ENCODE measurements around the gene PARP15.

Gene PARP15

GRCh38 chr3:122609798-122610559, 32.5 kb downstream of the PARP15 start:
- TF ChIP-seq TEAD4 (IDR thresholded peaks at IDR 0.05) (no peak), TAF1 (IDR thresholded peaks at IDR 0.05; ENCODE audit: low read depth) (no peak), YY1 (IDR thresholded peaks at IDR 0.05; ENCODE audit: low read depth) (no peak), ZBTB7A (IDR thresholded peaks at IDR 0.05; ENCODE audit: low read depth) (no peak)

- TF ChIP-seq YY1 (IDR thresholded peaks at IDR 0.05; ENCODE audit: low read depth) (no peak), EP300 (IDR thresholded peaks at IDR 0.05; ENCODE audit: borderline replicate concordance) (no peak)
Measured at GRCh38 chr3:122612696-122613095, 35.2 kb downstream of the PARP15 start.

DNA sequence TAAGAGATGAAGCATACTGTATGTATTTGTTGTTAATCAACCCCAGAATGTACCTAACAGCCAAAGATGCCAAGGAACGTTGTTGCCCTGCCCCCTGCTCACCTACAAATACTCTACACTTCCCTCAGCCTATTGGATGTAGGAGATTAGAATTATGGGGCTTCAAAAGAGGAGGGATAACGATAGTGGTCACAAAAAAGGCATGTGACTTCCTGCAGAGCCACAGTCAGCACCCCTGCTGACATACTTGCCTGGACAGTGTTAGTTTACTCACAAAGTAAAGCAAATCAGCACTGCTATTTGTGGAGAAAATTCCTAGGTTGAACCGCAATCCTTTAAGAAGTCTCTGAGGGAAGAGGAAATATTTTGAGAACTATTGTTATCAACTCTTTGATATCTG, 37.9 kb downstream of the PARP15 start:
- TF ChIP-seq EP300 (IDR thresholded peaks at IDR 0.05; ENCODE audit: borderline replicate concordance) (no peak), CEBPB (IDR thresholded peaks at IDR 0.05) (no peak), MAX (IDR thresholded peaks at IDR 0.05) (no peak), TAF1 (IDR thresholded peaks at IDR 0.05; ENCODE audit: low read depth) (no peak), NFIC (IDR thresholded peaks at IDR 0.05) (no peak), YY1 (IDR thresholded peaks at IDR 0.05; ENCODE audit: low read depth) (no peak), EGR1 (IDR thresholded peaks at IDR 0.05) (no peak), RAD21 (IDR thresholded peaks at IDR 0.05; ENCODE audit: low read depth) (no peak), USF1 (IDR thresholded peaks at IDR 0.05) (no peak), ZBTB7A (IDR thresholded peaks at IDR 0.05; ENCODE audit: low read depth) (no peak), TCF12 (IDR thresholded peaks at IDR 0.05; ENCODE audit: low read depth) (no peak), CREB1 (IDR thresholded peaks at IDR 0.05; ENCODE audit: low read depth) (no peak), TEAD4 (IDR thresholded peaks at IDR 0.05) (no peak), FOXM1 (IDR thresholded peaks at IDR 0.05; ENCODE audit: borderline replicate concordance, low read depth) (no peak)
- TF ChIP-seq, protein P1, sequence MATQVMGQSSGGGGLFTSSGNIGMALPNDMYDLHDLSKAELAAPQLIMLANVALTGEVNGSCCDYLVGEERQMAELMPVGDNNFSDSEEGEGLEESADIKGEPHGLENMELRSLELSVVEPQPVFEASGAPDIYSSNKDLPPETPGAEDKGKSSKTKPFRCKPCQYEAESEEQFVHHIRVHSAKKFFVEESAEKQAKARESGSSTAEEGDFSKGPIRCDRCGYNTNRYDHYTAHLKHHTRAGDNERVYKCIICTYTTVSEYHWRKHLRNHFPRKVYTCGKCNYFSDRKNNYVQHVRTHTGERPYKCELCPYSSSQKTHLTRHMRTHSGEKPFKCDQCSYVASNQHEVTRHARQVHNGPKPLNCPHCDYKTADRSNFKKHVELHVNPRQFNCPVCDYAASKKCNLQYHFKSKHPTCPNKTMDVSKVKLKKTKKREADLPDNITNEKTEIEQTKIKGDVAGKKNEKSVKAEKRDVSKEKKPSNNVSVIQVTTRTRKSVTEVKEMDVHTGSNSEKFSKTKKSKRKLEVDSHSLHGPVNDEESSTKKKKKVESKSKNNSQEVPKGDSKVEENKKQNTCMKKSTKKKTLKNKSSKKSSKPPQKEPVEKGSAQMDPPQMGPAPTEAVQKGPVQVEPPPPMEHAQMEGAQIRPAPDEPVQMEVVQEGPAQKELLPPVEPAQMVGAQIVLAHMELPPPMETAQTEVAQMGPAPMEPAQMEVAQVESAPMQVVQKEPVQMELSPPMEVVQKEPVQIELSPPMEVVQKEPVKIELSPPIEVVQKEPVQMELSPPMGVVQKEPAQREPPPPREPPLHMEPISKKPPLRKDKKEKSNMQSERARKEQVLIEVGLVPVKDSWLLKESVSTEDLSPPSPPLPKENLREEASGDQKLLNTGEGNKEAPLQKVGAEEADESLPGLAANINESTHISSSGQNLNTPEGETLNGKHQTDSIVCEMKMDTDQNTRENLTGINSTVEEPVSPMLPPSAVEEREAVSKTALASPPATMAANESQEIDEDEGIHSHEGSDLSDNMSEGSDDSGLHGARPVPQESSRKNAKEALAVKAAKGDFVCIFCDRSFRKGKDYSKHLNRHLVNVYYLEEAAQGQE (IDR thresholded peaks at IDR 0.05; ENCODE audit: low read depth): no peak

DNA sequence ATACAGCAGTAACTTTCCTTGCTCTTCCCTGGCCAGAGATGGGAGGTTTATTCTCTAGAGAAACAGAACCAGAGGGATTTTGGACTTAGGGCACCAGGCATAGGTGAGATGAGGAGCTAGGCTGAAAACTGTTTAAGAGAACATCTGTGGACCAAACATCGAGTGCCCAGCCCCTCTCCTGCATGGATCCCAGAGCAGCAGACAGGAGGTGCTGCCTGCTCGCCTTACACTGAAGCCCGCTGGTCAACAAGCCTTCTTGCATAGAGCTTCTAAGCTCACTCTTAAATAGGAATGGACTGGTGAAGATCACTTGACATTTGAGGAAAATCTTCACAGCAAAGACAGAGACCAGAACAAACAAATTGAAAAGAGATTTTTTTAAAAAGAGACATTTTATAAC, 41.2 kb downstream of the PARP15 start:
- TF ChIP-seq, protein P1 (IDR thresholded peaks at IDR 0.05; ENCODE audit: low read depth): no peak
- TF ChIP-seq TAF1 (IDR thresholded peaks at IDR 0.05; ENCODE audit: low read depth): no peak

DNA sequence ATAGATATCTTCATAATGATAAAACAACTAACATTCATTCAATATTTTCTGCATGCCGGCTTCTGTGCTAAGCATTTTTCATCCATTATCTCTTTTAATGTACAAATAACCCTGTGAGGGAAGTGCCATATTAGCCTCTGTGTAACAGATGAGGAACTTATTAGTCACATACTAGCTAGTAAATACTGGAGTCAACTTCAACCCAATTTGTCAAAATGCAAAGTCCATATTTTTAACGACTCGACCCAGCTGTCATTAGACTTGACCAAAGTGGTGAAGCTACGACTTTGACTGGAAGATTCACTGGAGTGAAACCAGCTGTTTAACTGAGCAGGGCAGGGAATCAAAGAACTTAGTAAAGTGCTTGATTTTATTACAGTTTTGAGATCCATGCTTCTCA, 41.6 kb downstream of the PARP15 start:
- TF ChIP-seq TAF1 (IDR thresholded peaks at IDR 0.05; ENCODE audit: low read depth) (no peak), EP300 (IDR thresholded peaks at IDR 0.05; ENCODE audit: borderline replicate concordance) (no peak), YY1 (IDR thresholded peaks at IDR 0.05; ENCODE audit: low read depth) (no peak), CEBPB (IDR thresholded peaks at IDR 0.05) (no peak), TCF12 (IDR thresholded peaks at IDR 0.05; ENCODE audit: low read depth) (no peak), FOXM1 (IDR thresholded peaks at IDR 0.05; ENCODE audit: borderline replicate concordance, low read depth) (no peak), TEAD4 (IDR thresholded peaks at IDR 0.05) (no peak), RAD21 (IDR thresholded peaks at IDR 0.05; ENCODE audit: low read depth) (no peak), MAX (IDR thresholded peaks at IDR 0.05) (no peak), USF1 (IDR thresholded peaks at IDR 0.05) (no peak)
- TF ChIP-seq, protein P1 (IDR thresholded peaks at IDR 0.05; ENCODE audit: low read depth): no peak

Measured in Ishikawa (cell line).